HEK293 (cell line): Measurements from ENCODE around the gene PYGO2.

Experiments used
- BCL6B ChIP-seq: fragments of 450-650 bp; formaldehyde crosslinking; IDR thresholded peaks from 2 replicates; pipeline ENCODE4 v1.5.1; 2017; ENCODE audit warnings: missing biosample characterization, missing genetic modification characterization
- HOXA7 ChIP-seq: sonication (generic); formaldehyde crosslinking; IDR thresholded peaks from 2 replicates; pipeline ENCODE4 v1.8.1; 2022; ENCODE audit warnings: missing genetic modification reagents, borderline replicate concordance
- HOXC10 ChIP-seq: sonication (generic); formaldehyde crosslinking; IDR thresholded peaks from 2 replicates; pipeline ENCODE4 v1.8.1; 2023; ENCODE audit warnings: mild to moderate bottlenecking, missing genetic modification reagents
- KLF16 ChIP-seq: fragments of 450-650 bp; formaldehyde crosslinking; IDR thresholded peaks from 2 replicates; pipeline ENCODE4 v1.5.1; 2017; ENCODE audit warnings: missing biosample characterization, missing genetic modification characterization
- KLF8 ChIP-seq: fragments of 450-650 bp; formaldehyde crosslinking; IDR thresholded peaks from 2 replicates; pipeline ENCODE4 v1.5.1; 2016; ENCODE audit warnings: missing biosample characterization, missing genetic modification characterization
- MZF1 ChIP-seq: fragments of 450-650 bp; formaldehyde crosslinking; IDR thresholded peaks from 2 replicates; pipeline ENCODE4 v1.5.1; 2017; ENCODE audit warnings: missing biosample characterization, missing genetic modification characterization, borderline replicate concordance
- SCRT2 ChIP-seq: fragments of 450-650 bp; formaldehyde crosslinking; IDR thresholded peaks from 2 replicates; pipeline ENCODE4 v1.5.1; 2016; ENCODE audit warnings: missing biosample characterization, missing genetic modification characterization
- SETDB1 ChIP-seq: IDR thresholded peaks from one replicate; pipeline ENCODE4 v1.6.1; 2017; ENCODE audit warnings: mild to moderate bottlenecking, low read length, moderate library complexity, mixed read lengths; ENCODE audit not compliant: insufficient read length
- YY2 ChIP-seq: fragments of 450-650 bp; formaldehyde crosslinking; IDR thresholded peaks from 2 replicates; pipeline ENCODE4 v1.5.1; 2016; ENCODE audit warnings: missing biosample characterization, missing genetic modification characterization
- ZBTB48 ChIP-seq: fragments of 450-650 bp; formaldehyde crosslinking; IDR thresholded peaks from 2 replicates; pipeline ENCODE4 v1.5.1; 2016; ENCODE audit warnings: missing biosample characterization, missing genetic modification characterization
- ZBTB8A ChIP-seq: fragments of 450-650 bp; formaldehyde crosslinking; IDR thresholded peaks from 2 replicates; pipeline ENCODE4 v1.5.1; 2016; ENCODE audit warnings: missing biosample characterization, missing genetic modification characterization
- ZEB2 ChIP-seq: fragments of 450-650 bp; formaldehyde crosslinking; IDR thresholded peaks from 2 replicates; pipeline ENCODE4 v1.5.1; 2016; ENCODE audit warnings: missing biosample characterization, missing genetic modification characterization
- ZNF133 ChIP-seq: fragments of 450-650 bp; formaldehyde crosslinking; IDR thresholded peaks from 2 replicates; pipeline ENCODE4 v1.5.1; 2016; ENCODE audit warnings: missing biosample characterization, missing genetic modification characterization
- ZNF140 ChIP-seq: fragments of 450-650 bp; formaldehyde crosslinking; IDR thresholded peaks from 2 replicates; pipeline ENCODE4 v1.5.1; 2016; ENCODE audit warnings: missing biosample characterization, missing genetic modification characterization
- ZNF169 ChIP-seq: fragments of 450-650 bp; formaldehyde crosslinking; IDR thresholded peaks from 2 replicates; pipeline ENCODE4 v1.5.1; 2016; ENCODE audit warnings: missing biosample characterization, missing genetic modification characterization
- ZNF184 ChIP-seq: fragments of 450-650 bp; IDR thresholded peaks from 2 replicates; pipeline ENCODE4 v1.5.1; 2018; ENCODE audit warnings: missing biosample characterization, mild to moderate bottlenecking, missing genetic modification characterization
- ZNF214 ChIP-seq: fragments of 450-650 bp; formaldehyde crosslinking; IDR thresholded peaks from 2 replicates; pipeline ENCODE4 v1.5.1; 2017; ENCODE audit warnings: missing biosample characterization, mild to moderate bottlenecking, missing genetic modification characterization, borderline replicate concordance
- ZNF280D ChIP-seq: fragments of 450-650 bp; formaldehyde crosslinking; IDR thresholded peaks from 2 replicates; pipeline ENCODE4 v1.5.1; 2016; ENCODE audit warnings: missing biosample characterization, missing genetic modification characterization
- ZNF302 ChIP-seq: fragments of 450-650 bp; formaldehyde crosslinking; IDR thresholded peaks from 2 replicates; pipeline ENCODE4 v1.5.1; 2016; ENCODE audit warnings: missing biosample characterization, missing genetic modification characterization, low read depth
- ZNF341 ChIP-seq: fragments of 450-650 bp; formaldehyde crosslinking; IDR thresholded peaks from 2 replicates; pipeline ENCODE4; 2016; ENCODE audit warnings: low read depth, missing biosample characterization, missing genetic modification characterization
- ZNF37A ChIP-seq: fragments of 450-650 bp; IDR thresholded peaks from 2 replicates; pipeline ENCODE4 v1.5.1; 2018; ENCODE audit warnings: missing biosample characterization, missing genetic modification characterization
- ZNF423 ChIP-seq: fragments of 450-650 bp; formaldehyde crosslinking; IDR thresholded peaks from 2 replicates; pipeline ENCODE4 v1.5.1; 2016; ENCODE audit warnings: missing biosample characterization, missing genetic modification characterization
- ZNF501 ChIP-seq: fragments of 450-650 bp; formaldehyde crosslinking; IDR thresholded peaks from 2 replicates; pipeline ENCODE4 v1.5.1; 2016; ENCODE audit warnings: missing biosample characterization, missing genetic modification characterization
- ZNF548 ChIP-seq: fragments of 450-650 bp; formaldehyde crosslinking; IDR thresholded peaks from 2 replicates; pipeline ENCODE4 v1.5.1; 2016; ENCODE audit warnings: missing biosample characterization, missing genetic modification characterization
- ZNF549 ChIP-seq: fragments of 450-650 bp; IDR thresholded peaks from 2 replicates; pipeline ENCODE4 v1.5.1; 2018; ENCODE audit warnings: missing biosample characterization, missing genetic modification characterization, mild to moderate bottlenecking, inconsistent platforms, moderate library complexity
- ZNF560 ChIP-seq: fragments of 450-650 bp; formaldehyde crosslinking; IDR thresholded peaks from 2 replicates; pipeline ENCODE4 v1.5.1; 2017; ENCODE audit warnings: missing biosample characterization, missing genetic modification characterization, borderline replicate concordance
- ZNF623 ChIP-seq: fragments of 450-650 bp; formaldehyde crosslinking; IDR thresholded peaks from 2 replicates; pipeline ENCODE4 v1.5.1; 2016; ENCODE audit warnings: missing biosample characterization, missing genetic modification characterization
- ZNF626 ChIP-seq: fragments of 450-650 bp; sonication (Bioruptor Pico); formaldehyde crosslinking; IDR thresholded peaks from 2 replicates; pipeline ENCODE4 v1.5.1; 2018; ENCODE audit warnings: missing biosample characterization, missing genetic modification characterization, inconsistent platforms
- ZNF677 ChIP-seq: fragments of 450-650 bp; IDR thresholded peaks from 2 replicates; pipeline ENCODE4 v1.5.0; 2018; ENCODE audit warnings: missing biosample characterization, mild to moderate bottlenecking, missing genetic modification characterization, moderate library complexity
- ZNF701 ChIP-seq: fragments of 450-650 bp; formaldehyde crosslinking; IDR thresholded peaks from 2 replicates; pipeline ENCODE4 v1.5.1; 2016; ENCODE audit warnings: missing biosample characterization, missing genetic modification characterization
- ZNF768 ChIP-seq: fragments of 450-650 bp; formaldehyde crosslinking; IDR thresholded peaks from 2 replicates; pipeline ENCODE4 v1.5.1; 2018; ENCODE audit warnings: missing biosample characterization, mild to moderate bottlenecking, missing genetic modification characterization
- ZNF792 ChIP-seq: fragments of 450-650 bp; formaldehyde crosslinking; IDR thresholded peaks from 2 replicates; pipeline ENCODE4 v1.5.1; 2016; ENCODE audit warnings: missing biosample characterization, missing genetic modification characterization
- ZSCAN16 ChIP-seq: fragments of 450-650 bp; formaldehyde crosslinking; IDR thresholded peaks from 2 replicates; pipeline ENCODE4 v1.5.1; 2016; ENCODE audit warnings: missing biosample characterization, missing genetic modification characterization
- TF ChIP-seq, protein P1 (sequence below): fragments of 450-650 bp; formaldehyde crosslinking; IDR thresholded peaks from 2 replicates; pipeline ENCODE4 v1.5.1; 2016; ENCODE audit warnings: missing biosample characterization, missing genetic modification characterization
- TF ChIP-seq, protein P2 (sequence below): fragments of 450-650 bp; formaldehyde crosslinking; IDR thresholded peaks from 2 replicates; pipeline ENCODE4 v1.5.1; 2016; ENCODE audit warnings: missing biosample characterization, missing genetic modification characterization

PYGO2 gene

DNA sequence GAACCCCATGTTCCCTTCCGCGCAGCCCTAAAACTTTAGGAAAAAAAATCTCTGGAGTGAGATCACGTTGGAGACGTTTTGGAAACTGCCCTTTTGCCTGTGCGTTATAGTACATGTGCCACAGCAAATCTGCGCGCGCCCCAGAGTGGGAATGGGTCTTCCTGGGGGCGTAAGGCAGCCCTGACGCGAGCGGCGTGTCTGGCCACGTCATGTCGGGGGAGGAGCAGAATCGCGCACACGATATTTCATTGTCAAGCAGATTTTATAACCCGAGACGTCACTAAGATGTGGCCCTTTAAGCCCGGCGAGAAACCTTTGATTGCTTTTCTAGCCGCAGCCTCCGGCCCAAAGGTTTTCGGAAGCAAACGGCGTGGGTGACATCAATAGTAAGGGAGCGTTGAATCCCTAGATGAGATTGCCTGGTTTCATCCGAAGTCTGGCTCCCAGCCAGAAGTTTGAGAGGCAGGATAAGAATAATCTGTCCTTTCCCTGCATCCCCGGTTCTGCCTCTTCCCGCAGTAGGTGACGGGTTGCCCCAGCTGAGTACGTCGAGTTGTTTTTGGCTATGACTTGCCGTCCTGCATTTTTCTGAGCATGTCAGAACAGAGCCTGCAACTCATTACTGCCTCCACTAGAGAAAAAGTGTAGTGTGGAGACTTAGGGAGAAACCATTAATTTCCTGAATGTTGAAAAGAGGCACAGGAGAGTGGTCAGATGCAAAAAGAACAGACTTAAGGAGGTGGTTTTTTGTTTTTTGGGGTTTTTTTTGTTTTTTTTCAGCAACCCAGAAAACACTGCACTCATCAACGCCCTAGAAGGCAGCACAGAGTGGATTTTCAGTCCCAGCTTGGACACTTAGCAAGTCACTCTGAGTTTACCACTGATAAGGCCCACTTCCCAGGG, 24.2 kb downstream of the PYGO2 start (continued):
- TF ChIP-seq ZNF214 (no peak), KLF16 (tag by site-specific recombination) (no peak; the same call in 1 of the 2 replicates), ZNF677 (tag by site-specific recombination) (no peak), BCL6B (tag by site-specific recombination) (no peak), YY2 (tag by site-specific recombination) (no peak), ZNF623 (tag by site-specific recombination) (no peak), ZNF701 (tag by site-specific recombination) (no peak), MZF1 (tag by site-specific recombination) (peak; percentile 88), ZNF548 (no peak), ZEB2 (tag by site-specific recombination) (peak; percentile 60), ZNF501 (tag by site-specific recombination) (no peak; the same call in 1 of the 2 replicates), HOXA7 (no peak), ZNF768 (tag by site-specific recombination) (no peak), HOXC10 (no peak), ZNF560 (tag by site-specific recombination) (no peak), KLF8 (peak; percentile 86; the same call in 1 of the 2 replicates), ZNF423 (no peak), ZNF169 (tag by site-specific recombination) (no peak), ZBTB48 (peak; percentile 88), ZNF280D (tag by site-specific recombination) (no peak), ZNF140 (tag by site-specific recombination) (no peak), ZNF302 (no peak), ZNF549 (tag by site-specific recombination) (no peak), ZNF626 (tag by site-specific recombination) (no peak), SCRT2 (tag by site-specific recombination) (no peak), ZSCAN16 (tag by site-specific recombination) (no peak), ZNF37A (no peak; the same call in 1 of the 2 replicates), ZNF184 (no peak; the same call in 1 of the 2 replicates), ZNF341 (tag by site-specific recombination) (no peak), ZNF792 (tag by site-specific recombination) (no peak), SETDB1 (no peak), ZNF133 (tag by site-specific recombination) (no peak), ZBTB8A (tag by site-specific recombination) (no peak)
- TF ChIP-seq, protein P1, sequence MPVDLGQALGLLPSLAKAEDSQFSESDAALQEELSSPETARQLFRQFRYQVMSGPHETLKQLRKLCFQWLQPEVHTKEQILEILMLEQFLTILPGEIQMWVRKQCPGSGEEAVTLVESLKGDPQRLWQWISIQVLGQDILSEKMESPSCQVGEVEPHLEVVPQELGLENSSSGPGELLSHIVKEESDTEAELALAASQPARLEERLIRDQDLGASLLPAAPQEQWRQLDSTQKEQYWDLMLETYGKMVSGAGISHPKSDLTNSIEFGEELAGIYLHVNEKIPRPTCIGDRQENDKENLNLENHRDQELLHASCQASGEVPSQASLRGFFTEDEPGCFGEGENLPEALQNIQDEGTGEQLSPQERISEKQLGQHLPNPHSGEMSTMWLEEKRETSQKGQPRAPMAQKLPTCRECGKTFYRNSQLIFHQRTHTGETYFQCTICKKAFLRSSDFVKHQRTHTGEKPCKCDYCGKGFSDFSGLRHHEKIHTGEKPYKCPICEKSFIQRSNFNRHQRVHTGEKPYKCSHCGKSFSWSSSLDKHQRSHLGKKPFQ, result no peak
- TF ChIP-seq, protein P2, sequence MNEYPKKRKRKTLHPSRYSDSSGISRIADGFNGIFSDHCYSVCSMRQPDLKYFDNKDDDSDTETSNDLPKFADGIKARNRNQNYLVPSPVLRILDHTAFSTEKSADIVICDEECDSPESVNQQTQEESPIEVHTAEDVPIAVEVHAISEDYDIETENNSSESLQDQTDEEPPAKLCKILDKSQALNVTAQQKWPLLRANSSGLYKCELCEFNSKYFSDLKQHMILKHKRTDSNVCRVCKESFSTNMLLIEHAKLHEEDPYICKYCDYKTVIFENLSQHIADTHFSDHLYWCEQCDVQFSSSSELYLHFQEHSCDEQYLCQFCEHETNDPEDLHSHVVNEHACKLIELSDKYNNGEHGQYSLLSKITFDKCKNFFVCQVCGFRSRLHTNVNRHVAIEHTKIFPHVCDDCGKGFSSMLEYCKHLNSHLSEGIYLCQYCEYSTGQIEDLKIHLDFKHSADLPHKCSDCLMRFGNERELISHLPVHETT (tag by site-specific recombination), result no peak; the same call in 1 of the 2 replicates
